T-cell (primary cell): ENCODE results near the gene PRAMEF6. TPM values are rescaled to one million over a fixed set of nuclear protein-coding genes. Genes with fewer than 3 reads are reported as not detected.
"Not testable (repeated sequence)": the region's sequence is repeated elsewhere in the genome, so short reads cannot be mapped to it uniquely, and the experiment has no call there.

Experiments
- ATAC-seq, 4 experiments: fragments of 200-7000 bp in 3 of 4; fragments of 150-1000 bp in 1 of 4; cut with Tn5 transposase; replicated peaks in 1 of 4; 1 replicate in 3 of 4; 2 replicates in 1 of 4; pipeline ENCODE4 v1.10.0; 2021; ENCODE audit warnings: moderate library complexity in 3 of 4, mild to moderate bottlenecking in 2 of 4, moderate number of reproducible peaks in 1 of 4
- CTCF ChIA-PET, 2 donors: fragments of 300-600 bp; sonication (Branson Sonifier 250); formaldehyde crosslinking; loops; one replicate each; lab custom pipeline; 2022; ENCODE audit warnings: antibody characterized with exemption in 2 of 2; lab: Charles Lee
- POLR2A ChIA-PET, 2 donors: fragments of 300-600 bp; sonication (Branson Sonifier 250); formaldehyde crosslinking; loops; one replicate each; lab custom pipeline; 2022; ENCODE audit warnings: antibody characterized with exemption in 2 of 2; lab: Charles Lee
- DNase-seq, 35 experiments: peaks; one replicate each; pipeline versions ENCODE4 v3.0.0 to v3.0.0-alpha.2; 2013 to 2023
- H3K27ac ChIP-seq: one replicate; pipeline ENCODE4 v1.5.1; 2013; ENCODE audit warnings: low read length
- H3K27me3 ChIP-seq, 2 experiments: replicated peaks in 1 of 2; 1 replicate in 1 of 2; 2 replicates in 1 of 2; pipeline versions ENCODE4 v1.6.1 to v1.7.0; 2013; ENCODE audit warnings: low read length in 1 of 2, mixed read lengths in 1 of 2; ENCODE audit not compliant: control insufficient read depth in 2 of 2, insufficient read depth in 2 of 2; ENCODE audit errors: extremely low read depth in 1 of 2
- H3K36me3 ChIP-seq, 2 donors: 1 replicate in 1 of 2; 2 replicates in 1 of 2; pipeline versions ENCODE4 v1.6.1 to v1.7.0; 2013; ENCODE audit warnings: low read length in 1 of 2; ENCODE audit not compliant: control insufficient read depth in 2 of 2, insufficient read depth in 1 of 2; ENCODE audit errors: extremely low read depth in 1 of 2
- H3K4me1 ChIP-seq, 2 experiments: 1 replicate in 1 of 2; 2 replicates in 1 of 2; pipeline versions ENCODE4 v1.6.1 to v1.7.0; 2013; ENCODE audit warnings: low read length in 2 of 2, mixed read lengths in 1 of 2; ENCODE audit not compliant: insufficient read depth in 2 of 2, control insufficient read depth in 1 of 2; ENCODE audit errors: extremely low read depth in 1 of 2
- H3K4me3 ChIP-seq, 2 donors: 1 replicate in 1 of 2; 2 replicates in 1 of 2; pipeline versions ENCODE4 v1.5.1 to v1.7.0; 2013; ENCODE audit warnings: mild to moderate bottlenecking in 2 of 2, low read length in 1 of 2, moderate library complexity in 1 of 2; ENCODE audit not compliant: control insufficient read depth in 1 of 2; ENCODE audit errors: extremely low read depth in 1 of 2
- H3K9me3 ChIP-seq: 2 replicates; pipeline ENCODE4 v1.7.0; 2013
- H3K27ac Mint-ChIP-seq, 2 donors: one replicate each; pipeline ENCODE4 v1.8.0; 2020 to 2021; ENCODE audit warnings: mild to moderate bottlenecking in 2 of 2, mixed read lengths in 2 of 2
- H3K27me3 Mint-ChIP-seq, 2 donors: one replicate each; pipeline ENCODE4 v1.8.0; 2021 to 2022; ENCODE audit warnings: mixed read lengths in 2 of 2
- H3K36me3 Mint-ChIP-seq: one replicate; pipeline ENCODE4 v1.8.0; 2021; ENCODE audit warnings: mixed read lengths
- H3K4me1 Mint-ChIP-seq, 3 donors: one replicate each; pipeline ENCODE4 v1.8.0; 2020 to 2022; ENCODE audit warnings: mixed read lengths in 3 of 3, mild to moderate bottlenecking in 1 of 3
- H3K4me3 Mint-ChIP-seq, 3 donors: one replicate each; pipeline ENCODE4 v1.8.0; 2020 to 2022; ENCODE audit warnings: mild to moderate bottlenecking in 3 of 3, mixed read lengths in 3 of 3, moderate library complexity in 3 of 3
- H3K9me3 Mint-ChIP-seq, 3 donors: one replicate each; pipeline ENCODE4 v1.8.0; 2020 to 2022; ENCODE audit warnings: mixed read lengths in 3 of 3
- WGBS: methylation state at CpG from one replicate; pipeline ENCODE4 v1.1.5; 2013; ENCODE audit warnings: missing lambda C conversion rate; ENCODE audit not compliant: insufficient coverage; 5-methylcytosine and 5-hydroxymethylcytosine counted together
- total RNA-seq, 35 experiments: library from RNA in 6 of 35; stranded (reverse) in 6 of 35; fragments of 120-200 nt in 1 of 35; gene quantifications; one replicate each; pipeline versions ENCODE4 v1.2.1 to v1.2.4 and lab custom pipeline; 2013 to 2026

The PRAMEF6 gene
- not detected for total RNA-seq
- total RNA-seq (2013): not detected
- total RNA-seq (lab: John Stamatoyannopoulos, UW): 0 reads per million in 29 experiments

GRCh38 chr1:12947480-12947879 lies at the start of gene PRAMEF6:
Gene PRAMEF6 (minus strand): TSS chr1:12947580. CDS start chr1:12942518, 5,062 bp downstream.
- POLR2A ChIA-PET, H3K27ac Mint-ChIP-seq, H3K27me3 Mint-ChIP-seq, H3K27ac ChIP-seq, H3K4me1 ChIP-seq, H3K36me3 Mint-ChIP-seq, ATAC-seq, H3K4me3 ChIP-seq, H3K36me3 ChIP-seq, H3K9me3 Mint-ChIP-seq, H3K27me3 ChIP-seq, H3K4me3 Mint-ChIP-seq, H3K9me3 ChIP-seq, CTCF ChIA-PET, DNase-seq, H3K4me1 Mint-ChIP-seq: not testable (repeated sequence)
- no CpG with 5 or more reads among the region's 4 CpGs for WGBS

DNA sequence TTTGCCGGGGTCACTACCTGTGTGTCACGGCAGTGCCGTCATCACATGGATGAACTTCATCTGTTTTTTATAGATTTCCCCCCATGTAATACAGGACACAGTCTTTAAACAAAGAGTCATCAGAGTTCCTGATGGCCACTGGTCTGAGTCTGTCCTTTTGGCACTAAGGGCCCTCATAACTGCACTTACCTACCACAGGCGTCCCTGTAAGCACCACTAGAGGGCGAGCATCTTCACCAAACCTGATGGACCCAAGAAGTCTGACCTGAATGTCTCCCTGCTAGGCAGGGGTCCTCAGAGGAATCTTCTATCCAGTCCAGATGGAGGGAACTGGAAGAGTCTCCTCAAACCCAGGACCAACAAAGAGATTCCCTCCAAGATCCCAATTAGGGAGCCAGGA lies 23.0 kb downstream of the PRAMEF6 start:
- H3K27ac Mint-ChIP-seq, H3K9me3 ChIP-seq, H3K27ac ChIP-seq, H3K36me3 ChIP-seq, H3K4me1 ChIP-seq, H3K9me3 Mint-ChIP-seq, H3K4me3 ChIP-seq, H3K4me1 Mint-ChIP-seq, H3K4me3 Mint-ChIP-seq, CTCF ChIA-PET, POLR2A ChIA-PET, DNase-seq, H3K27me3 ChIP-seq, H3K27me3 Mint-ChIP-seq, ATAC-seq, H3K36me3 Mint-ChIP-seq: not testable (repeated sequence)
- WGBS: no CpG with 5 or more reads among the region's 5 CpGs

GRCh38 chr1:12921749-12922148 lies 25.6 kb downstream of the PRAMEF6 start:
- ATAC-seq, H3K9me3 Mint-ChIP-seq, H3K9me3 ChIP-seq, H3K27me3 ChIP-seq, H3K27ac Mint-ChIP-seq, POLR2A ChIA-PET, H3K4me3 ChIP-seq, H3K27me3 Mint-ChIP-seq, CTCF ChIA-PET, H3K4me1 Mint-ChIP-seq, H3K4me1 ChIP-seq, H3K36me3 Mint-ChIP-seq, DNase-seq, H3K27ac ChIP-seq, H3K36me3 ChIP-seq, H3K4me3 Mint-ChIP-seq: not testable (repeated sequence)
- no CpG with 5 or more reads among the region's 2 CpGs for WGBS

DNA sequence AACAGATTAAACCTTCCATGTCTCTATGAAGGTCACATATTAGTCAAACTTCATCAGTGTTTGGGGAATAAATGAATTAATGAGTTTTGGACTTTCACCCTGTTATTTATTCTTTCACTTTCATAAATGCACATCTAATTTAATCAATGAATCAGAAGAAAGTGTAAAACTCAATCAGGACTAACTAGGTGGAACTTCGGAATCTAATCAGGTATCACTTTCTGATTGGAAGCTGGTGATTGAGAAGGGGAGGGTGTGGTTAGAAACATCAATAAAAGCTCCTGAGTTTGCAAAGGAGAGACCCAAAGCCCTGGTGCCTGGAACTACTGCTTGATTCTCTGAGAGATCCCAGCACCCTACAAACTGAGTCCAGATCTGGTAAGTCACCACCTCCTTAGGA lies 31.1 kb downstream of the PRAMEF6 start, which contains the start of gene PRAMEF7:
TSS of gene PRAMEF7 (plus strand) at position 301 of the 400 bp plus-strand sequence. CDS start 1,083 bp downstream, outside the sequence.
- H3K4me1 ChIP-seq, DNase-seq, ATAC-seq, H3K36me3 Mint-ChIP-seq, H3K27me3 ChIP-seq, CTCF ChIA-PET, H3K4me1 Mint-ChIP-seq, H3K27ac Mint-ChIP-seq, H3K9me3 Mint-ChIP-seq, H3K4me3 Mint-ChIP-seq, H3K4me3 ChIP-seq, H3K36me3 ChIP-seq, H3K9me3 ChIP-seq, POLR2A ChIA-PET, H3K27ac ChIP-seq, H3K27me3 Mint-ChIP-seq: not testable (repeated sequence)
- WGBS: no CpG with 5 or more reads among the region's 1 CpG

DNA sequence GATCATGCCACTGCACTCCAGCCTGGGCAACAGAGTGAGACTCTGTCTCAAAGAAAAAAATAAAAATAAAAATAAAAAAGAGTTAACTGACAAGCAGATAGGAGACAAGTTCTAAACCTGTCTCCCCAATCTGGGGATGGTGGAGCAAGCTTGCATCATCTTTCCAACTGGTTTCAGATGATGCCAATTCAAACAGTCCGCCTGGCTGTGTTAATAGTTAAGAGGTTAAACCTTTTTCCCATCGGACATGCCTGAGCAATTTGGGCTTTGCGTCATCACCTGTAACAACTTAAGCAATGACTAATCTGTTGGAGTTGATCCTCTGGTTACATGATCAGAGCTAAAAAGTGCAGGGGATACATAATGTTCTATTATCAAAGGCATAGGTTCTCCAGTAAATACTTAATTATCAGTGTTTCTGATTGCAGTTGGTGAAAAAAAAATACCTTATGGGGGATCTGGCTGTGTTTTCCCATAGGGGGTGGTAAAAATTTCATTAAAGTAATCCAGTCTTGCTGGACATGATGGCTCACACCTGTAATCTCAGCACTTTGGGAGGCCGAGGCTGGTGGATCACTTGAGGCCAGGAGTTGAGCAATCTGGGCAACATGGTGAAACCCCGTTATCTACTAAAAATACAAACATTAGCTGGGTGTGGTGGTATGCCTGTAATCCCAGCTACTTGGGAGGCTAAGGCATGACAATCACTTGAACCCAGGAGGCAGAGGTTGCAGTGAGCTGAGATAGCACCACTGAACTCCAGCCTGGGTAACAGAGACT lies 43.4 kb downstream of the PRAMEF6 start:
- H3K9me3 Mint-ChIP-seq, H3K27me3 ChIP-seq, CTCF ChIA-PET: not testable (repeated sequence)

DNA sequence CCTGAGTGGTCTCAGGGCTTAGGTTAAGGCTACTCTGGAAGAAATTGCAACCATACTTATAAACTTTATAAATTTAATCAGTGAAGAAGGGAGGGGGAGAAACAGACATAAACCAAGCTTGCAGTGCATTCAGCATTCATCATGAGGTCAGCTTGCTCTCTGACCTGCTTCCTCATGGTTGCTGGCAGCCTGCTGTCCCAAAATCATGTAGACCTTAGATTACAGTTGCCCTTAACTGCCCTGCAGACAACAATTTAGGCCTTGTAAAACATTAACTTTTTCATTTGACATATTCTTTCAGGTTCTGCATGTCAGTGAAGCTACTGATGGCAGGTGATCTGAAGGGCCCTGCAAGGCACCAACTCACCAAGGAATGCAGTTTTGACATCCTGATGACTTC lies 48.2 kb downstream of the PRAMEF6 start:
- H3K4me3 Mint-ChIP-seq, ATAC-seq, H3K36me3 Mint-ChIP-seq, H3K36me3 ChIP-seq, H3K4me3 ChIP-seq, H3K4me1 Mint-ChIP-seq, H3K9me3 Mint-ChIP-seq, DNase-seq, H3K9me3 ChIP-seq, POLR2A ChIA-PET, H3K27me3 ChIP-seq, H3K27ac ChIP-seq, H3K4me1 ChIP-seq, H3K27ac Mint-ChIP-seq, CTCF ChIA-PET, H3K27me3 Mint-ChIP-seq: not testable (repeated sequence)

More for the DNA sequence above, 43.4 kb downstream of the PRAMEF6 start:
- H3K27me3 Mint-ChIP-seq, H3K4me1 Mint-ChIP-seq, H3K27ac Mint-ChIP-seq, H3K36me3 Mint-ChIP-seq, H3K27ac ChIP-seq, H3K9me3 ChIP-seq, DNase-seq, POLR2A ChIA-PET, H3K4me1 ChIP-seq, H3K4me3 ChIP-seq, H3K36me3 ChIP-seq, ATAC-seq, H3K4me3 Mint-ChIP-seq: not testable (repeated sequence)
- no CpG with 5 or more reads among the region's 5 CpGs for WGBS

DNA sequence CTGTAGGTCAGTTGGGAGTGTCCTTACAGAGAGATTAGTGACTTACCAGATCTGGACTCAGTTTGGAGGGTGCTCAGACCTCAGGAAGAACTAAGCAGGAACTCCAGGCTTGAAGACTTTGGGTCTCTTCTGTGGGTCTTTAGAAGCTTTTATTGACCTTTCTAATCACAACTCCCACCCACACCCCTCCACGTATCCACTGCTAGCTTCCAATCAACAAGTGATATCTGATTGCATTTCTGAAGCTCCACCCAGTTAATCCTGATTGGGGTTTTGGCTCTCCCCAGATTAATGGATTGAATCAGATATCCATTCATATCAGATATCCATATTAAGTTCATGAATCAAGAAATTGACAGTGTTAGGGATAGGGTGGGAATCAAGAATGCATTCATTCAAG lies 49.2 kb downstream of the PRAMEF6 start, which contains the start of gene PRAMEF10:
TSS of gene PRAMEF10 (minus strand) at position 101 of the 400 bp plus-strand sequence. CDS start 2,423 bp downstream, outside the sequence.
- H3K4me1 ChIP-seq, H3K27ac ChIP-seq, H3K4me1 Mint-ChIP-seq, H3K36me3 Mint-ChIP-seq, H3K4me3 ChIP-seq, H3K9me3 ChIP-seq, H3K27ac Mint-ChIP-seq, H3K27me3 Mint-ChIP-seq, POLR2A ChIA-PET, H3K9me3 Mint-ChIP-seq, ATAC-seq, DNase-seq, CTCF ChIA-PET, H3K4me3 Mint-ChIP-seq, H3K27me3 ChIP-seq, H3K36me3 ChIP-seq: not testable (repeated sequence)
- WGBS: no CpG with 5 or more reads among the region's 1 CpG
